Tibial nerve (tissue), 4 donors: Measurements from ENCODE around the gene PLAC1.

Experiments used
- EP300 ChIP-seq, 2 donors: sonication (generic); formaldehyde crosslinking; IDR thresholded peaks; one replicate each; pipeline ENCODE4 v1.6.1; 2017; ENCODE audit warnings: antibody characterized with exemption in 2 of 2, mild to moderate bottlenecking in 1 of 2
- TF ChIP-seq, protein P1 (sequence below), 5 experiments: fragments of 200-600 bp in 3 of 5; fragments of 450-650 bp in 2 of 5; sonication (generic) in 3 of 5; IDR thresholded peaks; one replicate each; pipeline ENCODE4 v1.5.1; 2016 to 2019; ENCODE audit warnings: antibody characterized with exemption in 5 of 5, mild to moderate bottlenecking in 3 of 5, moderate library complexity in 2 of 5

DNA sequence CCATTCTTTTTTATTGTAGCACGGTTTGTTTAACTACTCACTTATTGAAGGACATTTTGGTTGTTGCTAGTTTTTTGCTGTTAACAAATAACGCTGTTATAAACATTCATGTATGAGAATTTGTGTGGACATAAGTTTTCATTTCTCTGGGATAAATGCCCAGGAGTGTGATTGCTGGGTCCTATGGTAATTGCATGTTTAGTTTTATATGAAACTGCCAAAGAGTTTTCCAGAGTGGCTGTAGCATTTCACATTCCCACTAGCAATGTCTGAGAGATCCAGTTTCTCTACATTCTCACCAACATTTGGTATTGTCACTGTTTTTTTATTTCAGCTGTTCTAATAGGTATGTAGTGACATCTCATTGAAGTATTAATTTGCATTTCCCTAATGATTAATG is 66.8 kb downstream of the PLAC1 start:
- TF ChIP-seq, protein P1, sequence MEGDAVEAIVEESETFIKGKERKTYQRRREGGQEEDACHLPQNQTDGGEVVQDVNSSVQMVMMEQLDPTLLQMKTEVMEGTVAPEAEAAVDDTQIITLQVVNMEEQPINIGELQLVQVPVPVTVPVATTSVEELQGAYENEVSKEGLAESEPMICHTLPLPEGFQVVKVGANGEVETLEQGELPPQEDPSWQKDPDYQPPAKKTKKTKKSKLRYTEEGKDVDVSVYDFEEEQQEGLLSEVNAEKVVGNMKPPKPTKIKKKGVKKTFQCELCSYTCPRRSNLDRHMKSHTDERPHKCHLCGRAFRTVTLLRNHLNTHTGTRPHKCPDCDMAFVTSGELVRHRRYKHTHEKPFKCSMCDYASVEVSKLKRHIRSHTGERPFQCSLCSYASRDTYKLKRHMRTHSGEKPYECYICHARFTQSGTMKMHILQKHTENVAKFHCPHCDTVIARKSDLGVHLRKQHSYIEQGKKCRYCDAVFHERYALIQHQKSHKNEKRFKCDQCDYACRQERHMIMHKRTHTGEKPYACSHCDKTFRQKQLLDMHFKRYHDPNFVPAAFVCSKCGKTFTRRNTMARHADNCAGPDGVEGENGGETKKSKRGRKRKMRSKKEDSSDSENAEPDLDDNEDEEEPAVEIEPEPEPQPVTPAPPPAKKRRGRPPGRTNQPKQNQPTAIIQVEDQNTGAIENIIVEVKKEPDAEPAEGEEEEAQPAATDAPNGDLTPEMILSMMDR (IDR thresholded peaks at IDR 0.05), result no peak
- TF ChIP-seq EP300 (IDR thresholded peaks at IDR 0.05), result no peak
